Measurements from ENCODE around the gene SH2D7.

The SH2D7 gene

DNA sequence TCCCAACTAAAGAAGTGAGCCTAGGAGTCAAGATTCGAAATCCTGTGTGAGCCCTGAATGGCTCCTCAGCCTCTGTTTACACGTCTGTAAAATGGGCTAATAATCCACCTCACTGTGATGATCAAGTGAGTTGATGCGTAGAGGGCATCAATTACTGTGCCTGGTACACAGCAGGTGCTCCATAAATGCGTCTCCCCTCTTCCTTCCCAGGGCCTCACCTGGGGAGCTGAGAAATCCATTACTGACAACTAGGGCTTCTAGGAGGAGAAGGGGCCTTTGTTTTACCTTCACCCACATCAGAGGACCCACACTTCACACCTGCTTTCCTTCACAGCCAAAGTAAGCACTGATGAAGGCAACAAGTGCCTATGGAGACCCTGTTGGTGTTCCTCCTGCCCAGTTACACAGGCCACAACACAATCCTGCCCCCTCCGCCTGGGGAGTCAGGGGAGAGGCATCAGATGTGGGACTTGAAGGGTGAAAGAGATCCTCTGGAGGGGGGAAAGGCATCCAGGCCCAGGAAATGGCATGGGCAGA lies 37.5 kb downstream of the SH2D7 start:
- H3K27me3 ChIP-seq = no peaks in the 10 kb centered on the region
- H3K36me3 ChIP-seq = no peaks in the 10 kb centered on the region
- no peak overlapping the region for H3K9ac ChIP-seq
- H3K4me2 ChIP-seq = no peak overlapping the region
- H3K4me3 ChIP-seq = no peak overlapping the region
- no peak overlapping the region for H3K27ac ChIP-seq
- no peak for TF ChIP-seq Cebpa-rat (IDR thresholded peaks at IDR 0.05)
- H3K4me1 ChIP-seq = peaks cover 16% of the 10 kb centered on the region
- no peaks in the 10 kb centered on the region for H3K9me3 ChIP-seq
- H4K20me1 ChIP-seq = no peaks in the 10 kb centered on the region

DNA sequence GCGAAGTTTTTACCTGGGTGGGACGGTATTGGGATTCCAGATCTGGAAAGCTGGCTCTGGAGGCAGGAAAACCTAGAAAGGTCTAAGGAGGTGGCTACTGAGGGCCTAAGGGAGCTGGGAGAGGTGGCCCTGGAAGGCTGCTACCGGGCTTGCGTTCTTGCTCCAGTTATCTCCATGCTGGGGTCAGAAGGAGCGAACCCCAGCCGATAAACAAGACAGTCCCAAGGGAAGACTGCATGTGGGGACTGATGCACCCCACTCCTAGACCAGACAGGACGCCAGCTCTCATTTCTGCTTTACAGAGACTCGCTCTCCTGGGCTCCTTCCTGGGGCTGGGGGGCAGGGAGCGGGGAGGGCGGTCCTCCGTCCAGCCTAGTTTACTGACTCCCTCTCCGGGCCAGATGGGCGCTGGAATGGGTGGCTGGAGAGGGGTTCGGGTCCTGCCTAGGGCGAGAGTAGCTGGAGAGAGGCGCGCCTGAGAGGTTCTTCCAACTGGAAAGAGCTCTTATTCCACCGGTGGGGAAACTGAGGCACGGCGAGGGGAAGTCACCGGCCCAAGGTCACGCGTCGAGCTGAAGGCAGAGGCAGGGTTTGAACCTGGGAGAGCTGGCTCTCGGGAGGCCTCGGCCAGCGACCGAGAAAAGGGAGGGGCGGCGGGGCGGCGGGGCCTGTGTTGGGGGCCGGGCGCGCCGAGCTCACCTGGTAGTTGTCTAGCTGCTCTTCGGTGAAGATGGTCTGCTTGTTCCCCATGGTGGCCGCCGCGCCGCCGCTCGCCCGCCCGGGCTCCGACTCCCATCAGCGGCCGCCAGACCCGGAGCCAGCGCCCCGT lies 38.3 kb downstream of the SH2D7 start:
- peaks cover 16% of the 10 kb centered on the region for H3K4me1 ChIP-seq
- H3K9me3 ChIP-seq = no peaks in the 10 kb centered on the region
- H4K20me1 ChIP-seq = no peaks in the 10 kb centered on the region
- peak overlapping the region; percentile 86 for H3K4me3 ChIP-seq
- H3K4me2 ChIP-seq = peak overlapping the region; percentile 100
- TF ChIP-seq Cebpa-rat (IDR thresholded peaks at IDR 0.05) = no peak
- H3K27me3 ChIP-seq = no peaks in the 10 kb centered on the region
- H3K9ac ChIP-seq = peak overlapping the region; percentile 93; the same call in 1 of the 2 replicates
- H3K36me3 ChIP-seq = no peaks in the 10 kb centered on the region
- H3K27ac ChIP-seq = peak overlapping the region; percentile 91; the same call in 1 of the 2 replicates

DNA sequence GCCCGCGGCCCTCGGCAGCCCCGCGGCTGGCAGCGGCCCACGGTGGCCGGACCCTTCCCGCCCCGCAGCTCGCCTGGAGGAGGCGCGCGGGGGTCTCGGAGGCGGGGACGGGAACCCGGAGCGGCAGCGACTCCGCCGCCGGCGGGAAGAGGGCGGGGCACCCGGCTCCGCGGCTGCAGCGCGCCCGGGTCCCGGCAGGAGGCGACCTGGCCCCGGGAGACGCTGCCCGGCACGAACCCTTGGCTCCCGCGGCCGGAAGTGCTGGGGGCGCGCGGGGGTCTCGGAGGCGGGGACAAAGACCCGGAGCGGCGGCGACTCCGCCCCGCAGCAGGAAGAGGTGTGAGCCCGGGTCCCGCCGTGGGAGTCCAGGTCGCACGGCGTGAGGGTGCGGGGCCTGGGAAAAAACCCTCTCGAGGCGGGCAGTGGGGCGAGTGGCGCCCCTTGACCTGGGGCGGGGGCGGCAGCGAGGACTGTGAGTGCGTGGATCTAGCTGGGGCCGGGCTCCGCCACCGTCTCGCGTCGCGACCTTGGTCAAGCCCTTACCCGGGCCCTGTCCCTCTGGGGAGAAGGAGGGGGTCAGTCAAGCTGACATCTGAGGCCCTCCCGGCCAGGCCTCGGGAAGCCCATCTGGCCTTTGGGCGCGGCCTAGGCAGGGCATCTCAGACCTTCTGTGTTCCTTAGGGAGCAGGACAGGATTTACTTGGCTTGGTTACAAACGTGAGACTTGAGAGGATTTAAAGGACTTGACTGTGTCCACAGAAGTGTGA lies 39.1 kb downstream of the SH2D7 start, which contains the start of gene CIB2:
CIB2 (minus strand) TSS at position 151 of the 767 bp plus-strand sequence. CDS start 230 bp downstream, outside the sequence.
- H3K4me2 ChIP-seq = peak within 1 kb of the TSS; percentile 100
- peak within 1 kb of the TSS; percentile 93 for H3K9ac ChIP-seq
- H4K20me1 ChIP-seq = no peaks in the 10 kb centered on the region
- no peak for TF ChIP-seq Cebpa-rat (IDR thresholded peaks at IDR 0.05)
- no peaks in the 10 kb centered on the region for H3K36me3 ChIP-seq
- H3K27ac ChIP-seq = peak within 1 kb of the TSS; percentile 91
- H3K4me1 ChIP-seq = peaks cover 16% of the 10 kb centered on the region
- peak within 1 kb of the TSS; percentile 86 for H3K4me3 ChIP-seq
- H3K9me3 ChIP-seq = no peaks in the 10 kb centered on the region
- no peaks in the 10 kb centered on the region for H3K27me3 ChIP-seq

DNA sequence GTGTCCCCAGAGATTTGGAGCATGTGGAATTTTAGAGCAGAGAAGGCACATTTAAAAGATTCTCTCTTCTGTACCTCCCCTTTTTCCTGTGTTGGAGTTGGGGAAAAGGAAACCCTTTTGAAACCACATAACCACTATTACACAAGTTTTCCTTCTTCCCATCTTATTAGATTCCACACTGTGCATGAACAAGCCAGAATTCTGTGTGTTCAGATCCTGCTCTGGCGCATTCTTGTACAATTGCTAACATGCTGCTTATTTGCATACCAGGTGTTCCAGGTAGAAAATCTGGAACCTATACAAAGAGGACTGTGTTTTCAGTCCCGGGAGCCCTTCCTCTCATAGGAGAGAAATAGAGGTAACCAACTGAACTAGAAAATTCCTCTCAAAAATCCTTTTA lies 41.4 kb downstream of the SH2D7 start:
- no peak overlapping the region for H3K9ac ChIP-seq
- H3K4me2 ChIP-seq = no peak overlapping the region
- H3K4me1 ChIP-seq = peaks cover 16% of the 10 kb centered on the region
- no peak for TF ChIP-seq Cebpa-rat (IDR thresholded peaks at IDR 0.05)
- H4K20me1 ChIP-seq = no peaks in the 10 kb centered on the region
- no peak overlapping the region for H3K27ac ChIP-seq
- H3K27me3 ChIP-seq = no peaks in the 10 kb centered on the region
- no peak overlapping the region for H3K4me3 ChIP-seq
- no peaks in the 10 kb centered on the region for H3K9me3 ChIP-seq
- H3K36me3 ChIP-seq = no peaks in the 10 kb centered on the region

DNA sequence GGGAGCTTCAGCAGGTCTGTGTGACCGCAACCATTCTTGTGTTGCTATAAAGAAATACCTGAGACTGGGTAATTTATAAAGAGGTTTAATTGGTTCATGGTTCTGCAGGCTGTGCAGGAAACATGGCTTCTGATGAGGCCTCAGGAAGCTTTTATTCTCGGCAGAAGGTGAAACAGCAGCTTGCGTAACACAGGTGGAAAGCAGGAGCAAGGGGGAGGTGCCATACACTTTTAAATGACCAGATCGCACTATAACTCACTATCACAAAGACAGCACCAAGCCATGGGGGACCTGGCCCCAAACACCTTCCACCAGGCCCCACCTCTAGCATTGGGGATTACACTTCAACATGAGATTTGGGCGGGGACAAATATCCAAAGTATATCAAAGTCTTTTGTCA lies 47.2 kb downstream of the SH2D7 start:
- H3K9ac ChIP-seq = no peak overlapping the region
- no peak overlapping the region for H3K4me2 ChIP-seq
- no peak overlapping the region for H3K27ac ChIP-seq
- no peaks in the 10 kb centered on the region for H3K36me3 ChIP-seq
- no peaks in the 10 kb centered on the region for H4K20me1 ChIP-seq
- no peak overlapping the region for H3K4me3 ChIP-seq
- no peaks in the 10 kb centered on the region for H3K27me3 ChIP-seq
- TF ChIP-seq Cebpa-rat (IDR thresholded peaks at IDR 0.05) = no peak
- no peaks in the 10 kb centered on the region for H3K9me3 ChIP-seq
- H3K4me1 ChIP-seq = no peaks in the 10 kb centered on the region

DNA sequence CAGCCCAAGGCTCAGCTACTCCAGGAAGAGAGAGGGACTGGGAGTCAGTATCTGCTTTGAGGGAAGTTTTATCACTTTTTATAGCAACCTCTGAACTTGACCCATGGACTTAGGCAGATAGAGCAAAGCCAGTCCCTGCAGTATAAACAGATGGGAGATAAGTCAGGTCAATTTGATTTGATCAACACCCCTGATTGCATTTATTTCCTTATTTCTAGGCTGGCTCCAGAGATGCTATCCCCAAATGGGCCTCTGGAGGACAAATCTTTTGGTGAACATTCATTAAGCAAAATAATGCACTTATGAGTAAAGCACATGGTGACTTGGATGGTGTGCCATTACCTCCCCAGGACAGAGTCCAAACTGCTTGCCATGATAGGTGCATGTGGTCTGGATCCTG lies 47.9 kb downstream of the SH2D7 start:
- H4K20me1 ChIP-seq = no peaks in the 10 kb centered on the region
- no peak overlapping the region for H3K27ac ChIP-seq
- no peak overlapping the region for H3K4me2 ChIP-seq
- H3K9me3 ChIP-seq = no peaks in the 10 kb centered on the region
- no peaks in the 10 kb centered on the region for H3K4me1 ChIP-seq
- no peak overlapping the region for H3K9ac ChIP-seq
- H3K27me3 ChIP-seq = no peaks in the 10 kb centered on the region
- TF ChIP-seq Cebpa-rat (IDR thresholded peaks at IDR 0.05) = no peak
- no peaks in the 10 kb centered on the region for H3K36me3 ChIP-seq
- H3K4me3 ChIP-seq = no peak overlapping the region

DNA sequence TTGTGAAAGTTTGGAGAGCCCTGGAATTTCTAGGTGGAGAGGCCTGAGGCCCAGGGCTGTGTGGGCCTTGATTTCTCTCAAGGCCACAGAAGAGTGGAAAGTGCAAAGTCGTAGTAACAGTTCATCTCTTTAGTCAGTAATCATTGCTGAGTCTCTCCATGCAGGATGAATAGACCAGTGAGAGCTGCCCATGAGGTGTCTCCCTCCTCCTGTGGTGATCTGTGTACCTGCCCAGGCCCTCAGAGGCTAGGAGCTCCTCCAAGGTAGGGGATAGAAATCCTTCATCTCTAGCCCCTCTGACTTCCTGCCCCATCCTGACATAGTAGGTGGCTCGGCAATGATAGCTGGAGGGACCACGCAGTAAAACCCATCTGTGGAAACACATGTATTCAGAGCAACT lies 50.0 kb downstream of the SH2D7 start:
- Histone ChIP-seq H3K27me3 (no peaks in the 10 kb centered on the region), H4K20me1 (no peaks in the 10 kb centered on the region), H3K4me1 (peaks cover under 1% of the 10 kb centered on the region; the same call in 1 of the 2 replicates), H3K4me2 (no peak overlapping the region), H3K9me3 (no peaks in the 10 kb centered on the region), H3K27ac (no peak overlapping the region), H3K36me3 (no peaks in the 10 kb centered on the region), H3K9ac (no peak overlapping the region), H3K4me3 (no peak overlapping the region)
- TF ChIP-seq Cebpa-rat (IDR thresholded peaks at IDR 0.05) = no peak

DNA sequence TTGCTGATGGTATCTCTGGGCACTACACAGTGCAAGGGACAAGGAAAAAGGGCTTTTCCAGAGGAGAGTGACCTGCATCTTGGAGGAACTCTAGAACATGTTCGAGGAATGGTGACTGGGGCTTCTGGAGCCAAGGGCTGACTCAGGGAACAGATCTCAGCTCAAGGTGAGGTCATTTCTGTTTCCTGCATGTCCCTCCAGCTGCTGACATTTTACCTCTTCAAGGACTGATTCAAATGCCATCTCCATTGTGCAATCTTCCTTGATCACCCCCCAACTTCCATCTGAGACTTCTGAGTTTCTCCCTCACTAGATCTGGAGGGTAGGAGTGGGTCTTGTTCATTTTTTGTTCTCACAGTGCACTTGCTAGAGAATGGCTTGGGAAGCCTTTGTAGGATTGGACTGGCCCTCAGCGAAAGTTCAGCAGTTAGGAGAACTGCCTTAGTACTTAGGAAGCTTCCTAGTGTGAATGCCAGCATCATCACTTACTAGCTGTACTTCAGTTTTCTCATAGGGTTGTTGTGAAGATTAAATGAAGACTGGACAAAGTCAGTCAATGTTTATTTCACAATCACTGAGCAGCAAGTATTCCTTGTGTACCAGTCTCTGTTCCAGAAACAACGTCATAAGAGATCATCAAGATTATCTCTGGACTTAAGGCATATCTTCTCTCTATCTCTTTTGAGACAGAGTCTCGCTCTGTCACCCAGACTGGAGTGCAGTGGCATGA lies 54.2 kb downstream of the SH2D7 start:
- no peak overlapping the region for H3K4me2 ChIP-seq
- H3K36me3 ChIP-seq = no peaks in the 10 kb centered on the region

GRCh38 chr15:78147566-78147965 lies 55.2 kb downstream of the SH2D7 start:
- H3K4me2 ChIP-seq = peak overlapping the region; percentile 84
- H3K4me3 ChIP-seq = no peak overlapping the region
- H3K27ac ChIP-seq = no peak overlapping the region
- no peaks in the 10 kb centered on the region for H3K36me3 ChIP-seq
- peaks cover 25% of the 10 kb centered on the region; the same call in 1 of the 2 replicates for H4K20me1 ChIP-seq
- no peaks in the 10 kb centered on the region for H3K27me3 ChIP-seq
- no peak for TF ChIP-seq Cebpa-rat (IDR thresholded peaks at IDR 0.05)
- H3K9me3 ChIP-seq = no peaks in the 10 kb centered on the region
- no peak overlapping the region for H3K9ac ChIP-seq
- peaks cover 30% of the 10 kb centered on the region for H3K4me1 ChIP-seq

More for the DNA sequence above, 54.2 kb downstream of the SH2D7 start:
- Histone ChIP-seq H3K4me3 (no peak overlapping the region), H3K9ac (no peak overlapping the region), H3K27me3 (no peaks in the 10 kb centered on the region), H3K4me1 (peaks cover 30% of the 10 kb centered on the region), H3K27ac (no peak overlapping the region), H4K20me1 (peaks cover 23% of the 10 kb centered on the region; the same call in 1 of the 2 replicates), H3K9me3 (no peaks in the 10 kb centered on the region)
- TF ChIP-seq Cebpa-rat (IDR thresholded peaks at IDR 0.05) = peak; percentile 76

Data from BLaER1 (cell line).